ENCODE results near the gene FRMD6.

GRCh38 chr14:51680031-51680430 is 28.3 kb downstream of the FRMD6 start:
- TF ChIP-seq, protein P1, sequence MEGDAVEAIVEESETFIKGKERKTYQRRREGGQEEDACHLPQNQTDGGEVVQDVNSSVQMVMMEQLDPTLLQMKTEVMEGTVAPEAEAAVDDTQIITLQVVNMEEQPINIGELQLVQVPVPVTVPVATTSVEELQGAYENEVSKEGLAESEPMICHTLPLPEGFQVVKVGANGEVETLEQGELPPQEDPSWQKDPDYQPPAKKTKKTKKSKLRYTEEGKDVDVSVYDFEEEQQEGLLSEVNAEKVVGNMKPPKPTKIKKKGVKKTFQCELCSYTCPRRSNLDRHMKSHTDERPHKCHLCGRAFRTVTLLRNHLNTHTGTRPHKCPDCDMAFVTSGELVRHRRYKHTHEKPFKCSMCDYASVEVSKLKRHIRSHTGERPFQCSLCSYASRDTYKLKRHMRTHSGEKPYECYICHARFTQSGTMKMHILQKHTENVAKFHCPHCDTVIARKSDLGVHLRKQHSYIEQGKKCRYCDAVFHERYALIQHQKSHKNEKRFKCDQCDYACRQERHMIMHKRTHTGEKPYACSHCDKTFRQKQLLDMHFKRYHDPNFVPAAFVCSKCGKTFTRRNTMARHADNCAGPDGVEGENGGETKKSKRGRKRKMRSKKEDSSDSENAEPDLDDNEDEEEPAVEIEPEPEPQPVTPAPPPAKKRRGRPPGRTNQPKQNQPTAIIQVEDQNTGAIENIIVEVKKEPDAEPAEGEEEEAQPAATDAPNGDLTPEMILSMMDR (IDR thresholded peaks at IDR 0.05 in 2 of 3, conservative IDR thresholded peaks at IDR 0.05 in 1 of 3; ENCODE audit: borderline replicate concordance in 1 of 3, insufficient read depth in 1 of 3, low read depth in 2 of 3, low read length in 2 of 3), result no peak
- TF ChIP-seq, protein P2, sequence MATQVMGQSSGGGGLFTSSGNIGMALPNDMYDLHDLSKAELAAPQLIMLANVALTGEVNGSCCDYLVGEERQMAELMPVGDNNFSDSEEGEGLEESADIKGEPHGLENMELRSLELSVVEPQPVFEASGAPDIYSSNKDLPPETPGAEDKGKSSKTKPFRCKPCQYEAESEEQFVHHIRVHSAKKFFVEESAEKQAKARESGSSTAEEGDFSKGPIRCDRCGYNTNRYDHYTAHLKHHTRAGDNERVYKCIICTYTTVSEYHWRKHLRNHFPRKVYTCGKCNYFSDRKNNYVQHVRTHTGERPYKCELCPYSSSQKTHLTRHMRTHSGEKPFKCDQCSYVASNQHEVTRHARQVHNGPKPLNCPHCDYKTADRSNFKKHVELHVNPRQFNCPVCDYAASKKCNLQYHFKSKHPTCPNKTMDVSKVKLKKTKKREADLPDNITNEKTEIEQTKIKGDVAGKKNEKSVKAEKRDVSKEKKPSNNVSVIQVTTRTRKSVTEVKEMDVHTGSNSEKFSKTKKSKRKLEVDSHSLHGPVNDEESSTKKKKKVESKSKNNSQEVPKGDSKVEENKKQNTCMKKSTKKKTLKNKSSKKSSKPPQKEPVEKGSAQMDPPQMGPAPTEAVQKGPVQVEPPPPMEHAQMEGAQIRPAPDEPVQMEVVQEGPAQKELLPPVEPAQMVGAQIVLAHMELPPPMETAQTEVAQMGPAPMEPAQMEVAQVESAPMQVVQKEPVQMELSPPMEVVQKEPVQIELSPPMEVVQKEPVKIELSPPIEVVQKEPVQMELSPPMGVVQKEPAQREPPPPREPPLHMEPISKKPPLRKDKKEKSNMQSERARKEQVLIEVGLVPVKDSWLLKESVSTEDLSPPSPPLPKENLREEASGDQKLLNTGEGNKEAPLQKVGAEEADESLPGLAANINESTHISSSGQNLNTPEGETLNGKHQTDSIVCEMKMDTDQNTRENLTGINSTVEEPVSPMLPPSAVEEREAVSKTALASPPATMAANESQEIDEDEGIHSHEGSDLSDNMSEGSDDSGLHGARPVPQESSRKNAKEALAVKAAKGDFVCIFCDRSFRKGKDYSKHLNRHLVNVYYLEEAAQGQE (IDR thresholded peaks at IDR 0.05; ENCODE audit: low read depth), result no peak
- no peak for TF ChIP-seq EZH2 (IDR thresholded peaks at IDR 0.05)
- TF ChIP-seq SP1 (IDR thresholded peaks at IDR 0.05; ENCODE audit: low read depth), result no peak
- TF ChIP-seq CEBPB (IDR thresholded peaks at IDR 0.05; ENCODE audit: low read depth), result no peak
- TF ChIP-seq, protein P3, sequence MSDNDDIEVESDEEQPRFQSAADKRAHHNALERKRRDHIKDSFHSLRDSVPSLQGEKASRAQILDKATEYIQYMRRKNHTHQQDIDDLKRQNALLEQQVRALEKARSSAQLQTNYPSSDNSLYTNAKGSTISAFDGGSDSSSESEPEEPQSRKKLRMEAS (IDR thresholded peaks at IDR 0.05), result no peak
- TF ChIP-seq EZH2phosphoT487 (IDR thresholded peaks at IDR 0.05; ENCODE audit: borderline replicate concordance), result no peak
- no peak for TF ChIP-seq ZNF274 (IDR thresholded peaks at IDR 0.05; ENCODE audit: low read depth, low read length)
- no peak for TF ChIP-seq YY1 (IDR thresholded peaks at IDR 0.05; ENCODE audit: extremely low read depth, insufficient replicate concordance, low read depth, low read length)
- no peak for TF ChIP-seq POLR2A (IDR thresholded peaks at IDR 0.05; ENCODE audit: borderline replicate concordance, extremely low read depth, insufficient read depth, insufficient read length)
- no peak for TF ChIP-seq ELF1 (IDR thresholded peaks at IDR 0.05; ENCODE audit: borderline replicate concordance, low read depth)
- TF ChIP-seq TCF7L2 (IDR thresholded peaks at IDR 0.05; ENCODE audit: borderline replicate concordance, extremely low read depth, insufficient read depth, insufficient read length), result no peak
- TF ChIP-seq CBX3 (IDR thresholded peaks at IDR 0.05; ENCODE audit: low read depth), result no peak

Data from HCT116 (cell line).